ENCODE results near the gene RUNX2. TPM values are rescaled to one million over a fixed set of nuclear protein-coding genes. Genes with fewer than 3 reads are reported as not detected.

RUNX2 gene
- total and polyA plus RNA-seq, 9 of the 15 experiments (the other 6 are each of a cell fraction or from before 2014, with no cell fraction given): 0.29 to 1.00 (median 0.43) TPM

DNA sequence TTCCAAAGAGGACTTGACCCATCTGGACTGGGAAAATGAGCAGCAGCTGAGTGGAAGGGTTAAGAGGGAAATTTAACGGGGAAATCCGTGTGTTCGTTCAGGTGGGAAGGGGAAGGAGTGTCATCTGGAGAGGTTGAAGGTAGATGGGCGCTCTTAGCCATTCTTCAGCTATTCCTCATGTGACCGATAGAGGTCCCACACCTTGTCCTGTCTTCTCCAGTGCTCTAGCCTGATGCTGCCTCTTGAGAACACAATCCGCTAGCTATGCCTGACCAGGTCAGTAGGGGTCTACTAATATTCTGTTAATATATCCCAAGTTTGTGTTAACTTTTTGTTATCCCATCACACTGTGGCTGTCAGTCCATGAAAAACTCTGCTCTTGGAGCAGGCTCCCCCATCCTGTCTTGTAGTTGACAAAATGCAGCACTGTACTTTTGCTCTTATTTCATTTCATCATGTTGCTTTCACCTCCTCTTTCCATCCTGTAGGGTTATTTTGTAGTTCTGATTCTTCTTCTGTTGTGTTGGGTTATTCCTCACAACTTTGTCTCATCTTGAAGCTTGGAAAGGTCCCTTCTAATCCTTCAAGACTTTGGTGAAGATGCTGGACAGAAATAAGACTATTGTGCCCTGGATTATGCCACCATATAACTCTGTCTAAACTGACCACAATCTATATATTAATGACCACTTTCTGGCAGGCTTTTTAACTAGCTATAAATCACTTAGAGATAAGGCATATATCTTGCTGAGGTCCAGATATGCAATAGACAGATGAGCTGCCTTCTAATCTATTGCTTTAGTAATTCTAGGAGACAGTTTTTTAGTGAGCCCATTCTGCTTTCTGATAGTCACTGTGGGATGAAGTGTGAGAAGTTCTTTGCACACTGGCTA, 173.0 kb downstream of the RUNX2 start:
- intact Hi-C loops (cut with micrococcal nuclease): no loop called here
- H3K9ac ChIP-seq (ENCODE audit: insufficient read depth in 1 of 2, low read depth in 2 of 2, low read length in 2 of 2): no peak overlapping the region
- H3K4me3 ChIP-seq: no peak overlapping the region
- H3K9me1 ChIP-seq (ENCODE audit: control insufficient read depth, insufficient read depth, low read length): no peaks in the 10 kb centered on the region
- H3K27ac ChIP-seq (ENCODE audit: extremely low read depth, low read depth, low read length): no peak overlapping the region
- CTCF ChIA-PET (ENCODE audit: low intra/inter-chr PET ratio): interaction anchor here (0.7 kb wide), 1 partner anchor 27 kb away, joined by 3 read pairs; no protein-coding TSS in a partner anchor
- in situ Hi-C loops (cut with MboI): no loop called here
- BruUV-seq (replicated peaks): no TSS peak
- ATAC-seq (peak; percentile 96), DNase-seq (ENCODE audit: extremely low read depth in 1 of 4, low spot score in 3 of 4) (peak; percentile 64 to 73 (median 68)), FAIRE-seq (peak; percentile 93)
- POLR2A ChIA-PET: interaction anchor here (0.5 to 1.5 kb wide), 4 partner anchors 8 to 31 kb away, joined by 3 to 5 read pairs (median 4); no protein-coding TSS in a partner anchor
- no peaks in the 10 kb centered on the region for H4K20me1 ChIP-seq (replicated peaks; ENCODE audit: control insufficient read depth, insufficient read depth, low read length)
- no peaks in the 10 kb centered on the region for H3K36me3 ChIP-seq (ENCODE audit: control insufficient read depth, insufficient read depth, low read length)
- WGBS (ENCODE audit: insufficient coverage, low coverage, missing lambda C conversion rate): 19% methylated on average over 6 of the region's 6 CpGs
- peaks cover 0 to 14% of the 10 kb centered on the region in 2 experiments; a peak in 1 of 5 replicates for H3K4me1 ChIP-seq (replicated peaks in 1 of 2; ENCODE audit: control insufficient read depth in 2 of 2, insufficient read depth in 2 of 2, low read length in 2 of 2)
- H3K27me3 ChIP-seq (ENCODE audit: control insufficient read depth in 2 of 2, insufficient read depth in 2 of 2, low read length in 2 of 2): no peaks in the 10 kb centered on the region
- H3K9me3 ChIP-seq (replicated peaks; ENCODE audit: control insufficient read depth, insufficient read depth, low read depth, low read length): no peaks in the 10 kb centered on the region
- no peaks in the 10 kb centered on the region for H3K79me2 ChIP-seq (ENCODE audit: control insufficient read depth, insufficient read depth, low read length)
- H3K4me2 ChIP-seq (ENCODE audit: insufficient read depth, low read length): no peak overlapping the region
- H2AFZ ChIP-seq (ENCODE audit: low read depth, low read length): no peak overlapping the region
- TF ChIP-seq, protein P1, sequence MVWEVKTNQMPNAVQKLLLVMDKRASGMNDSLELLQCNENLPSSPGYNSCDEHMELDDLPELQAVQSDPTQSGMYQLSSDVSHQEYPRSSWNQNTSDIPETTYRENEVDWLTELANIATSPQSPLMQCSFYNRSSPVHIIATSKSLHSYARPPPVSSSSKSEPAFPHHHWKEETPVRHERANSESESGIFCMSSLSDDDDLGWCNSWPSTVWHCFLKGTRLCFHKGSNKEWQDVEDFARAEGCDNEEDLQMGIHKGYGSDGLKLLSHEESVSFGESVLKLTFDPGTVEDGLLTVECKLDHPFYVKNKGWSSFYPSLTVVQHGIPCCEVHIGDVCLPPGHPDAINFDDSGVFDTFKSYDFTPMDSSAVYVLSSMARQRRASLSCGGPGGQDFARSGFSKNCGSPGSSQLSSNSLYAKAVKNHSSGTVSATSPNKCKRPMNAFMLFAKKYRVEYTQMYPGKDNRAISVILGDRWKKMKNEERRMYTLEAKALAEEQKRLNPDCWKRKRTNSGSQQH (CRISPR knock-in tag; IDR thresholded peaks at IDR 0.05): 0 out of 2 replicates have a peak, but pooled peaks have one; percentile 42
- TF ChIP-seq ARHGAP35 (IDR thresholded peaks at IDR 0.05; ENCODE audit: partially characterized antibody) (no peak), TBL1XR1 (IDR thresholded peaks at IDR 0.05; ENCODE audit: low read length in 2 of 2) (peak in 1 of 2 experiments; percentile 12; a peak in 1 of 4 replicates), REST (IDR thresholded peaks at IDR 0.05; ENCODE audit: borderline replicate concordance) (peak; percentile 39; the same call in 1 of the 2 replicates), REST (CRISPR knock-in tag; IDR thresholded peaks at IDR 0.05; ENCODE audit: low read depth) (no peak), CBFA2T3 (IDR thresholded peaks at IDR 0.05) (no peak), NR4A1 (CRISPR knock-in tag; IDR thresholded peaks at IDR 0.05) (no peak), NR4A1 (tag; IDR thresholded peaks at IDR 0.05) (no peak)
- TF ChIP-seq, protein P2, sequence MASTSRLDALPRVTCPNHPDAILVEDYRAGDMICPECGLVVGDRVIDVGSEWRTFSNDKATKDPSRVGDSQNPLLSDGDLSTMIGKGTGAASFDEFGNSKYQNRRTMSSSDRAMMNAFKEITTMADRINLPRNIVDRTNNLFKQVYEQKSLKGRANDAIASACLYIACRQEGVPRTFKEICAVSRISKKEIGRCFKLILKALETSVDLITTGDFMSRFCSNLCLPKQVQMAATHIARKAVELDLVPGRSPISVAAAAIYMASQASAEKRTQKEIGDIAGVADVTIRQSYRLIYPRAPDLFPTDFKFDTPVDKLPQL (IDR thresholded peaks at IDR 0.05; ENCODE audit: extremely low read depth, insufficient read length): no peak
- TF ChIP-seq, protein P3, sequence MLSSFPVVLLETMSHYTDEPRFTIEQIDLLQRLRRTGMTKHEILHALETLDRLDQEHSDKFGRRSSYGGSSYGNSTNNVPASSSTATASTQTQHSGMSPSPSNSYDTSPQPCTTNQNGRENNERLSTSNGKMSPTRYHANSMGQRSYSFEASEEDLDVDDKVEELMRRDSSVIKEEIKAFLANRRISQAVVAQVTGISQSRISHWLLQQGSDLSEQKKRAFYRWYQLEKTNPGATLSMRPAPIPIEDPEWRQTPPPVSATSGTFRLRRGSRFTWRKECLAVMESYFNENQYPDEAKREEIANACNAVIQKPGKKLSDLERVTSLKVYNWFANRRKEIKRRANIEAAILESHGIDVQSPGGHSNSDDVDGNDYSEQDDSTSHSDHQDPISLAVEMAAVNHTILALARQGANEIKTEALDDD (IDR thresholded peaks at IDR 0.05): peak; percentile 24; the same call in 1 of the 2 replicates

Measured in K562 (cell line).